ENCODE results near the gene ZNF732. TPM values are rescaled to one million over a fixed set of nuclear protein-coding genes. Genes with fewer than 3 reads are reported as not detected.

The ZNF732 gene
- polyA plus RNA-seq, 3 donors, result not detected

- H4K20me1 ChIP-seq (ENCODE audit: insufficient read depth, low read length), result no peaks in the 10 kb centered on the region
- no peak for DNase-seq
- 95% methylated on average over 11 of the region's 13 CpGs for WGBS (ENCODE audit: insufficient coverage)
- no peaks in the 10 kb centered on the region for H3K79me2 ChIP-seq (ENCODE audit: insufficient read depth, low read length)
- intact Hi-C loops (cut with micrococcal nuclease), result no loop called here
- no peaks in the 10 kb centered on the region for H3K4me1 ChIP-seq (ENCODE audit: control insufficient read depth in 1 of 2, insufficient read depth in 2 of 2, low read length in 2 of 2)
- H3K4me1 Mint-ChIP-seq, result no peaks in the 10 kb centered on the region
- peaks cover 37 to 97% of the 10 kb centered on the region in 2 donors for H3K9me3 ChIP-seq (replicated peaks in 1 of 2; ENCODE audit: control insufficient read depth in 1 of 2, insufficient read depth in 1 of 2, low read length in 2 of 2)
- no peak overlapping the region for H3K9ac ChIP-seq (ENCODE audit: insufficient read depth, low read length, poor library complexity, severe bottlenecking)
- no peak overlapping the region for H3K4me3 ChIP-seq (replicated peaks in 1 of 3; ENCODE audit: low read depth in 2 of 3, low read length in 3 of 3)
- H2AFZ ChIP-seq (ENCODE audit: insufficient read depth, low read depth, low read length, poor library complexity, severe bottlenecking), result no peak overlapping the region
- H3K4me3 Mint-ChIP-seq, result no peak overlapping the region
- no peaks in the 10 kb centered on the region for H3K27me3 ChIP-seq (ENCODE audit: control insufficient read depth in 2 of 2, insufficient read depth in 2 of 2, low read length in 2 of 2)
- H3K36me3 ChIP-seq (replicated peaks in 1 of 2; ENCODE audit: control insufficient read depth in 1 of 2, insufficient read depth in 2 of 2, low read length in 2 of 2), result no peaks in the 10 kb centered on the region
- H3K9me3 Mint-ChIP-seq, result peaks cover 32 to 79% (median 63%) of the 10 kb centered on the region in 7 donors
- no peak overlapping the region for H3K4me2 ChIP-seq (replicated peaks; ENCODE audit: extremely low read depth, low read length, poor library complexity, severe bottlenecking)
- no peaks in the 10 kb centered on the region for H3K36me3 Mint-ChIP-seq
- no peak overlapping the region for H3K27ac ChIP-seq (ENCODE audit: low read depth in 1 of 2, low read length in 2 of 2)
- no peak overlapping the region for H3K27ac Mint-ChIP-seq
- peaks cover 0 to 2% (median 0%) of the 10 kb centered on the region in 3 donors for H3K27me3 Mint-ChIP-seq (ENCODE audit: low read depth in 3 of 3)
- no peak for TF ChIP-seq CTCF (IDR thresholded peaks at IDR 0.05)
These were observed 48.8 kb downstream of the ZNF732 start for GRCh38 chr4:256492-256891.

GRCh38 chr4:253936-254756 lies 51.1 kb downstream of the ZNF732 start:
- Mint-ChIP-seq H3K9me3 (peaks cover 23 to 71% (median 52%) of the 10 kb centered on the region in 7 donors), H3K27me3 (ENCODE audit: low read depth in 3 of 3) (peaks cover 0 to 1% (median 0%) of the 10 kb centered on the region in 3 donors), H3K36me3 (no peaks in the 10 kb centered on the region), H3K4me1 (no peaks in the 10 kb centered on the region), H3K4me3 (no peak overlapping the region), H3K27ac (no peak overlapping the region)
- Histone ChIP-seq H3K4me3 (replicated peaks in 1 of 3; ENCODE audit: low read depth in 2 of 3, low read length in 3 of 3) (peak overlapping the region in 1 of 3 experiments; percentile 16), H2AFZ (ENCODE audit: insufficient read depth, low read depth, low read length, poor library complexity, severe bottlenecking) (no peak overlapping the region), H3K36me3 (replicated peaks in 1 of 2; ENCODE audit: control insufficient read depth in 1 of 2, insufficient read depth in 2 of 2, low read length in 2 of 2) (no peaks in the 10 kb centered on the region), H3K27ac (ENCODE audit: low read depth in 1 of 2, low read length in 2 of 2) (no peak overlapping the region), H3K4me2 (replicated peaks; ENCODE audit: extremely low read depth, low read length, poor library complexity, severe bottlenecking) (no peak overlapping the region), H3K27me3 (ENCODE audit: control insufficient read depth in 2 of 2, insufficient read depth in 2 of 2, low read length in 2 of 2) (no peaks in the 10 kb centered on the region), H3K79me2 (ENCODE audit: insufficient read depth, low read length) (no peaks in the 10 kb centered on the region), H3K4me1 (ENCODE audit: control insufficient read depth in 1 of 2, insufficient read depth in 2 of 2, low read length in 2 of 2) (no peaks in the 10 kb centered on the region), H3K9me3 (replicated peaks in 1 of 2; ENCODE audit: control insufficient read depth in 1 of 2, insufficient read depth in 1 of 2, low read length in 2 of 2) (peaks cover 31 to 89% of the 10 kb centered on the region in 2 donors), H4K20me1 (ENCODE audit: insufficient read depth, low read length) (no peaks in the 10 kb centered on the region), H3K9ac (ENCODE audit: insufficient read depth, low read length, poor library complexity, severe bottlenecking) (no peak overlapping the region)
- WGBS (ENCODE audit: insufficient coverage), result no CpG with 5 or more reads among the region's 5 CpGs
- DNase-seq, result no peak
- no peak for TF ChIP-seq CTCF (IDR thresholded peaks at IDR 0.05)
- intact Hi-C loops (cut with micrococcal nuclease), result no loop called here

Measured in CD14-positive monocyte (primary cell).